Upper lobe of left lung (tissue), 4 donors: ENCODE measurements around the gene LMBRD2.

ENCODE experiments used
- EP300 ChIP-seq, 4 donors: sonication (generic); formaldehyde crosslinking; IDR thresholded peaks; one replicate each; pipeline ENCODE4 v1.5.1; 2017; ENCODE audit warnings: antibody characterized with exemption in 4 of 4, control low read depth in 2 of 4
- POLR2A ChIP-seq, 4 donors: fragments of 450-650 bp; IDR thresholded peaks; one replicate each; pipeline ENCODE4 v1.5.1; 2016 to 2017; ENCODE audit warnings: antibody characterized with exemption in 4 of 4, mild to moderate bottlenecking in 2 of 4
- POLR2AphosphoS5 ChIP-seq, 2 donors: sonication (generic); formaldehyde crosslinking; IDR thresholded peaks; one replicate each; pipeline ENCODE4 v1.5.1; 2017; ENCODE audit warnings: antibody characterized with exemption in 2 of 2
- TF ChIP-seq, protein P1 (sequence below), 6 experiments: fragments of 450-650 bp in 4 of 6; fragments of 200-600 bp in 2 of 6; sonication (generic) in 2 of 6; IDR thresholded peaks; one replicate each; pipeline ENCODE4 v1.5.1; 2016 to 2019; ENCODE audit warnings: antibody characterized with exemption in 6 of 6

DNA sequence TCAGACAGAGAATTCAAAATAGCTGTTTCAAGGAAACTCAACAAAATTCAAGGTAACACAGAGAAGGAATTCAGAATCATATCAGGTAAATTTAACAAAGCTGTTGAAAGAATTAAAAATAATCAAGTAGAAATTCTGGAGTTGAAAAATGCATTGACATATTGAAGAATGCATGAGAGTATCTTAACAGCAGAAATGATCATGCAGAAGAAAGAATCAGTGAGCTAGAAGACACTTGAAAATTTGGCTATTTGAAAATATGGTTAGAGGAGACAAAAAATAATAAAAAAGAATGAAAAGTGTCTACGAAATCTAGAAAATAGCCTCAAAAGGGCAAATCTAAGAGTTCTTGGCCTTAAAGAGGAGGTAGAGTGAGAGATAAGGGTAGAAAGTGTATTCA lies 22.9 kb downstream of the LMBRD2 start:
- TF ChIP-seq, protein P1, sequence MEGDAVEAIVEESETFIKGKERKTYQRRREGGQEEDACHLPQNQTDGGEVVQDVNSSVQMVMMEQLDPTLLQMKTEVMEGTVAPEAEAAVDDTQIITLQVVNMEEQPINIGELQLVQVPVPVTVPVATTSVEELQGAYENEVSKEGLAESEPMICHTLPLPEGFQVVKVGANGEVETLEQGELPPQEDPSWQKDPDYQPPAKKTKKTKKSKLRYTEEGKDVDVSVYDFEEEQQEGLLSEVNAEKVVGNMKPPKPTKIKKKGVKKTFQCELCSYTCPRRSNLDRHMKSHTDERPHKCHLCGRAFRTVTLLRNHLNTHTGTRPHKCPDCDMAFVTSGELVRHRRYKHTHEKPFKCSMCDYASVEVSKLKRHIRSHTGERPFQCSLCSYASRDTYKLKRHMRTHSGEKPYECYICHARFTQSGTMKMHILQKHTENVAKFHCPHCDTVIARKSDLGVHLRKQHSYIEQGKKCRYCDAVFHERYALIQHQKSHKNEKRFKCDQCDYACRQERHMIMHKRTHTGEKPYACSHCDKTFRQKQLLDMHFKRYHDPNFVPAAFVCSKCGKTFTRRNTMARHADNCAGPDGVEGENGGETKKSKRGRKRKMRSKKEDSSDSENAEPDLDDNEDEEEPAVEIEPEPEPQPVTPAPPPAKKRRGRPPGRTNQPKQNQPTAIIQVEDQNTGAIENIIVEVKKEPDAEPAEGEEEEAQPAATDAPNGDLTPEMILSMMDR (IDR thresholded peaks at IDR 0.05), result no peak
- TF ChIP-seq POLR2AphosphoS5 (IDR thresholded peaks at IDR 0.05), result no peak
- TF ChIP-seq POLR2A (IDR thresholded peaks at IDR 0.05), result no peak
- TF ChIP-seq EP300 (IDR thresholded peaks at IDR 0.05), result no peak
